Immature natural killer cell (primary cell): ENCODE results near the gene CLIC4. TPM values are rescaled to one million over a fixed set of nuclear protein-coding genes. Genes with fewer than 3 reads are reported as not detected.
"Not testable (repeated sequence)": the region's sequence is repeated elsewhere in the genome, so short reads cannot be mapped to it uniquely, and the experiment has no call there.

Experiments used
- DNase-seq, 3 donors: peaks; one replicate each; pipeline ENCODE4 v3.0.0; 2022; ENCODE audit warnings: mixed read lengths in 1 of 3
- H3K27ac Mint-ChIP-seq, 6 donors: one replicate each; pipeline ENCODE4 v1.8.0; 2020; ENCODE audit warnings: mixed read lengths in 6 of 6, mild to moderate bottlenecking in 5 of 6, inconsistent platforms in 4 of 6, moderate library complexity in 3 of 6
- H3K27me3 Mint-ChIP-seq, 3 donors: one replicate each; pipeline ENCODE4 v1.8.0; 2020 to 2021; ENCODE audit warnings: low read depth in 3 of 3, mild to moderate bottlenecking in 3 of 3, mixed read lengths in 3 of 3, moderate library complexity in 3 of 3, inconsistent platforms in 1 of 3
- H3K36me3 Mint-ChIP-seq, 3 donors: one replicate each; pipeline ENCODE4 v1.8.0; 2020; ENCODE audit warnings: mixed read lengths in 3 of 3, inconsistent platforms in 2 of 3, mild to moderate bottlenecking in 2 of 3
- H3K4me1 Mint-ChIP-seq, 2 donors: one replicate each; pipeline ENCODE4 v1.8.0; 2020; ENCODE audit warnings: inconsistent platforms in 2 of 2, mild to moderate bottlenecking in 2 of 2, mixed read lengths in 2 of 2, moderate library complexity in 1 of 2
- H3K4me3 Mint-ChIP-seq, 5 donors: one replicate each; pipeline ENCODE4 v1.8.0; 2020; ENCODE audit warnings: mild to moderate bottlenecking in 5 of 5, mixed read lengths in 5 of 5, inconsistent platforms in 3 of 5, moderate library complexity in 3 of 5
- H3K9me3 Mint-ChIP-seq, 6 donors: one replicate each; pipeline ENCODE4 v1.8.0; 2020; ENCODE audit warnings: mild to moderate bottlenecking in 6 of 6, mixed read lengths in 6 of 6, inconsistent platforms in 4 of 6, moderate library complexity in 3 of 6
- polyA plus RNA-seq, 3 donors: library from polyadenylated mRNA; unstranded; fragments of 300-500 nt; fragmentation: Illumina TruSeq; gene quantifications; one replicate each; pipeline ENCODE4 v1.2.3, GENCODE V29; 2021

Gene CLIC4
- polyA plus RNA-seq, 3 donors from 2014 or later = 0.81 to 1.6 (median 1.3) TPM

DNA sequence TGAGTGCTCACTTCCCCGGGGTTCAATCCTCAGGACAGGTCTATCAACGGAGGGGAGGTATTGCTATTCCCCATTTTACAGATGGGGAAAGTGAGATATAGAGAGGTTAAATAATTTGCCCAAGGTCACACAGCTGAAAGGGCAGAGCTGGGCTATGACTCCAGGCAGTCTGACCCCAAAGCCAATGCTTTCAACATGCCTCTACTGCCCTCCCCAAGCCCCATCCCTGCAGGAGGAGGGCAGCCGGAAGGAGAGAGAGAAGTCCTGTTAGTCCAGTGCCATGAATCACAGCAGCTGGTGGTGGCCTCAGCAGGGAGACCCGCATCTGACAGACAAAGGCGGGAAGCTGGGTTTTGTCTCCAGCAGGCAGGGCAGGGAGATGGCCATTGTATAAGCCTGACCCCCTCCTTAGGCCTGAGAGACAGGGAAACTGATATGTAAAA lies 20.0 kb upstream of the CLIC4 start:
- H3K36me3 Mint-ChIP-seq = no peaks in the 10 kb centered on the region
- DNase-seq = no peak
- peaks cover 2 to 5% (median 3%) of the 10 kb centered on the region in 3 donors for H3K27me3 Mint-ChIP-seq
- no peak overlapping the region for H3K4me3 Mint-ChIP-seq
- H3K27ac Mint-ChIP-seq = no peak overlapping the region
- no peaks in the 10 kb centered on the region for H3K9me3 Mint-ChIP-seq
- H3K4me1 Mint-ChIP-seq = peaks cover 5 to 7% of the 10 kb centered on the region in 2 donors

DNA sequence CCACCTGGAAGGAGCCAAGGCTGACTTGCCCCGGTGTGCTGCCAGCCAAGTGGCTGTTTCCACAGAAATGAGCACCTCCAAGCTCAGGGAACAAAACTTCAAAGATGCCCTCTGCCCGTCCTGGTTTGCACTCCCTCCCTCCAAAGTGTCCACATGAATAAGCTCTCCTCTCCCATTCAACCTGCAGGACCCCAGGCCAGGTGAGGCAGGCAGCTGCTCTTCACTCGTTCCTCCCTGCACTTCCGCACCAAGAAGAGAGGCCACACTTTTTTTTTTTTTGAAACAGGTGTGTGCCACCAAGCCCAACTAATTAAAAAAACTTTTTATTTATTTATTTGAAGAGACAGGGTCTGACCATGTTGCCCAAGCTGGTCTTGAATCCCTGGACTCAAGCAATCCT lies 18.5 kb upstream of the CLIC4 start:
- no peaks in the 10 kb centered on the region for H3K9me3 Mint-ChIP-seq
- DNase-seq = no peak
- peaks cover 2 to 6% (median 5%) of the 10 kb centered on the region in 3 donors for H3K27me3 Mint-ChIP-seq
- peak overlapping the region in 1 of 6 donors; percentile 34 for H3K27ac Mint-ChIP-seq
- no peak overlapping the region for H3K4me3 Mint-ChIP-seq
- H3K4me1 Mint-ChIP-seq = peaks cover 5 to 7% of the 10 kb centered on the region in 2 donors
- no peaks in the 10 kb centered on the region for H3K36me3 Mint-ChIP-seq

- Mint-ChIP-seq H3K4me1 (peaks cover under 1% of the 10 kb centered on the region in 2 donors), H3K4me3 (no peak overlapping the region), H3K27me3 (peaks cover 2 to 6% (median 6%) of the 10 kb centered on the region in 3 donors), H3K36me3 (no peaks in the 10 kb centered on the region), H3K9me3 (no peaks in the 10 kb centered on the region), H3K27ac (peak overlapping the region in 1 of 6 donors; percentile 4)
- DNase-seq = no peak
These were observed 17.6 kb upstream of the CLIC4 start for GRCh38 chr1:24727501-24728216.

- Mint-ChIP-seq H3K27ac (no peak overlapping the region), H3K27me3 (peaks cover 2 to 6% (median 4%) of the 10 kb centered on the region in 3 donors), H3K4me1 (no peaks in the 10 kb centered on the region), H3K4me3 (no peak overlapping the region), H3K9me3 (no peaks in the 10 kb centered on the region), H3K36me3 (no peaks in the 10 kb centered on the region)
- DNase-seq = no peak
These were observed 16.3 kb upstream of the CLIC4 start for GRCh38 chr1:24728982-24729381.

DNA sequence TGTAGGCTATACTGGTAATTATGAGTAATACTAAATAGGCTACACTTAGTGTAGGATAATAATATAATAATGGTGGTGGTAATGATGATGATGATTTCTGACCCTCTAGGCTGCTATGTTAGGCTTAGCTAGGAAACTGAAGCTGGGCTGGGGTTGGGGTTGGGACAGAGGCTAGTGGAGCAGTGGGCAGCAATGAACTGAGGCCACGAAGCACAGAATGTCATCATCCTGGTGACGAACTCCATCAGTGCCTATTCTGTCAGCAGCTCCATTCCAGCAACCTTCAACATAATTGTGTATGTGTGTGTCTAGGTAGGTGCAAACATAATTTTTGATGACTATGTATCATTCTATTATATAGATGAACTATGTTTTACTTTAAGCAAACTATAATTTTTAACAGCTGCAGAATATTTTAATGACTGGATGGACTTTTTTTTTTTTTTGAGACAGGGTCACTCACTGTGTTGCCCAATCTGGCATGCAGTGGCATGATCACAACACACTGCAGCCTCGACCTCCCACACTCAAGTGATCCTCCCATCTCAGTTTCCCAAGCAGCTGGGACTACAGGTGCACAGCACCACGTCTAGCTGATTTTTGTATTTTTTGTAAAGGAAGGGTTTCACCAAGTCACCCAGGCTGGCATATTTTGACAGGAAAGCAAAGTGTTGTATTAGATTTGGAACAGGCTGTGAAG lies 12.9 kb upstream of the CLIC4 start:
- Mint-ChIP-seq H3K4me1 (no peaks in the 10 kb centered on the region), H3K9me3 (no peaks in the 10 kb centered on the region), H3K27me3 (peaks cover 0 to 5% (median 2%) of the 10 kb centered on the region in 3 donors), H3K36me3 (no peaks in the 10 kb centered on the region), H3K4me3 (no peak overlapping the region), H3K27ac (peak overlapping the region in 1 of 6 donors; percentile 25)
- DNase-seq = no peak

GRCh38 chr1:24733342-24733741 lies 11.9 kb upstream of the CLIC4 start:
- not testable (repeated sequence) for H3K4me1 Mint-ChIP-seq, H3K27me3 Mint-ChIP-seq, H3K27ac Mint-ChIP-seq, H3K4me3 Mint-ChIP-seq, DNase-seq, H3K36me3 Mint-ChIP-seq, H3K9me3 Mint-ChIP-seq

- Mint-ChIP-seq H3K4me1 (no peaks in the 10 kb centered on the region), H3K36me3 (no peaks in the 10 kb centered on the region), H3K4me3 (no peak overlapping the region), H3K9me3 (no peaks in the 10 kb centered on the region), H3K27me3 (peaks cover 0 to 5% (median 2%) of the 10 kb centered on the region in 3 donors), H3K27ac (no peak overlapping the region)
- no peak for DNase-seq
These were observed 10.1 kb upstream of the CLIC4 start for GRCh38 chr1:24735156-24735508.

GRCh38 chr1:24735509-24736375 lies 9.5 kb upstream of the CLIC4 start:
- Mint-ChIP-seq H3K36me3 (no peaks in the 10 kb centered on the region), H3K27me3 (peaks cover 0 to 5% (median 2%) of the 10 kb centered on the region in 3 donors), H3K4me3 (no peak overlapping the region), H3K27ac (peak overlapping the region in 1 of 6 donors; percentile 1), H3K4me1 (no peaks in the 10 kb centered on the region), H3K9me3 (no peaks in the 10 kb centered on the region)
- DNase-seq = no peak

GRCh38 chr1:24737368-24738117 lies 7.7 kb upstream of the CLIC4 start:
- no peaks in the 10 kb centered on the region for H3K36me3 Mint-ChIP-seq
- no peaks in the 10 kb centered on the region for H3K4me1 Mint-ChIP-seq
- no peak for DNase-seq
- H3K9me3 Mint-ChIP-seq = no peaks in the 10 kb centered on the region
- H3K27me3 Mint-ChIP-seq = peaks cover 2 to 9% (median 5%) of the 10 kb centered on the region in 3 donors
- H3K27ac Mint-ChIP-seq = no peak overlapping the region
- no peak overlapping the region for H3K4me3 Mint-ChIP-seq

DNA sequence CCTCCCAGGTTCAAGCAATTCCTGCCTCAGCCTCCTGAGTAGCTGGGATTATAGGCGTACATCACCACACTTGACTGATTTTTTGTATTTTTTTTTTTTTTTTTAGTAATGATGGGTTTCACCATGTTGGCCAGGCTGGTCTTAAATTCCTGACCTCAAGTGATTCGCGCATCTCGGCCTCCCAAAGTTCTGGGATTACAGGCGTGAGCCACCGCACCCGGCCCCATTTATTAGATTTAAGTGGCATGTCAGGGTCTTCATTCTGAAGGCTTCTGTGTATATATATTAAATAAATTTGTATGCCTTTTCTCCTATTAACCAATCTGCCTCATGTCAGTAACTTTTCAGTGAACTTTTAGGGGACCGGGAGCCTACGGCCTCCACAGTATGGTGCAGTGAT lies 6.0 kb upstream of the CLIC4 start:
- H3K4me3 Mint-ChIP-seq = no peak overlapping the region
- H3K36me3 Mint-ChIP-seq = no peaks in the 10 kb centered on the region
- peaks cover 2 to 18% (median 4%) of the 10 kb centered on the region in 3 donors for H3K27me3 Mint-ChIP-seq
- H3K4me1 Mint-ChIP-seq = peaks cover 8 to 10% of the 10 kb centered on the region in 2 donors
- no peaks in the 10 kb centered on the region for H3K9me3 Mint-ChIP-seq
- no peak overlapping the region for H3K27ac Mint-ChIP-seq
- no peak for DNase-seq

DNA sequence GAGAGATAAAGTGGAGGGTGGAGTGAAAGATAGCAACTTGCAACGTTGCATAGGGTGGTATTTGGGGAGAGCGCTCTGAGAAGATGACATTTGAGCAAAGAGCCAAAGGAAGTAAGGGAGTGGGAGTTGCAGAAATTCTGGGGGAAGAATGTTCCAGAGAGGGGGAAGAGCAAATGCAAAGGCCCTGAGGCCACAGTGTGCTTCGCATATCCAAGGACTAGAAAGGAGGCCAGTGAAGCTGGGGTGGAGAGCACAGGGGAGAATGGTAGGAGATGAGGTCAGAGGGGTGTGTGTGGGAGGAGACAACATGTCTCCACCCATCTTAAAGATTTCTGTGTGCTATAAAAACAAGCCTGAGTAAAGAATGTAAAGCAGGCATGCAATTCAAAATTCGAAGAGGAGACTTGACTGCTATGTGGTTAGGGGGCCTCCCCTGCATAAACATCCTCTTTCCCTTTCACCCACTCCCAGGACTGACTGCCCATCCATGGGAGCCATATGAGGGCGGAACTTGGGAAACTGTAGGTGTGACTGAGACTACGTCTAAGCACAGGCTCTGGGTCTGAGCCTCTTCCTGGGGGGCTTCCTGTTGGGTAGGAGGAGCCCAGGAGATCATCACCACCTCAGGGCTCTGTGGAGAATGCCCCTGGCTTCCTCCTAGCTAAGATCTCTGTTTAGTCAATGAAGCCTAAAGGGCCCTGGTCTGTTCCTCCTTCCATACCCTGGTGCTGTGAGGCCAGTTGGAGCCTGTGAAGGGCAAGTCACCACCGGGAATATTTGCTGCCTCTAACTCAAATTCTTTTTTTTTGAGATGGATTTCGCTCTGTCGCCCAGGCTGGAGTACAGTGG lies 2.9 kb upstream of the CLIC4 start:
- Mint-ChIP-seq H3K4me3 (peak overlapping the region in 1 of 5 donors; percentile 43), H3K36me3 (no peaks in the 10 kb centered on the region), H3K9me3 (no peaks in the 10 kb centered on the region), H3K27me3 (peaks cover 4 to 18% (median 4%) of the 10 kb centered on the region in 3 donors), H3K27ac (peak overlapping the region in 2 of 6 donors; percentile 61 to 67), H3K4me1 (peaks cover 21 to 26% of the 10 kb centered on the region in 2 donors)
- no peak for DNase-seq

- Mint-ChIP-seq H3K27ac (peak overlapping the region in 4 of 6 donors; percentile 20 to 82 (median 54)), H3K4me1 (peaks cover 21 to 26% of the 10 kb centered on the region in 2 donors), H3K36me3 (no peaks in the 10 kb centered on the region), H3K27me3 (peaks cover 4 to 18% (median 5%) of the 10 kb centered on the region in 3 donors), H3K9me3 (no peaks in the 10 kb centered on the region), H3K4me3 (peak overlapping the region; percentile 51 to 71 (median 62))
- no peak for DNase-seq
These were observed 1.6 kb upstream of the CLIC4 start for GRCh38 chr1:24743404-24744211.
